SK-N-SH treated with all-trans-retinoic acid at 6 μM for 48 hours (cell line): ENCODE results near the gene NADSYN1.

Source experiments
- ARNTL ChIP-seq: fragments of 450-650 bp; formaldehyde crosslinking; IDR thresholded peaks from 2 replicates; pipeline ENCODE4 v1.5.0; 2020; ENCODE audit warnings: low read depth, mild to moderate bottlenecking, moderate library complexity, borderline replicate concordance
- CSDC2 ChIP-seq: fragments of 250-450 bp; sonication (Bioruptor Pico); IDR thresholded peaks from 2 replicates; pipeline ENCODE4 v1.5.0; 2020; ENCODE audit warnings: mild to moderate bottlenecking, moderate library complexity
- ESRRG ChIP-seq: fragments of 250-450 bp; sonication (Bioruptor Pico); IDR thresholded peaks from 2 replicates; pipeline ENCODE4 v1.6.1; 2021; ENCODE audit warnings: mild to moderate bottlenecking
- GLIS3 ChIP-seq: fragments of 250-450 bp; sonication (Bioruptor Pico); IDR thresholded peaks from 2 replicates; pipeline ENCODE4 v1.5.0; 2020; ENCODE audit warnings: mild to moderate bottlenecking, moderate library complexity
- ISL1 ChIP-seq: fragments of 250-450 bp; sonication (Bioruptor Pico); IDR thresholded peaks from 2 replicates; pipeline ENCODE4 v2.1.2; 2022; ENCODE audit warnings: mild to moderate bottlenecking, moderate library complexity
- RARB ChIP-seq: fragments of 250-450 bp; sonication (Bioruptor Pico); IDR thresholded peaks from 2 replicates; pipeline ENCODE4 v1.8.0; 2021; ENCODE audit warnings: mild to moderate bottlenecking, moderate library complexity
- SNAI2 ChIP-seq: fragments of 250-450 bp; sonication (Bioruptor Pico); IDR thresholded peaks from 2 replicates; pipeline ENCODE4 v1.5.0; 2020; ENCODE audit warnings: mild to moderate bottlenecking, moderate library complexity
- TCF4 ChIP-seq: fragments of 250-450 bp; sonication (Bioruptor Pico); IDR thresholded peaks from 2 replicates; pipeline ENCODE4 v1.8.0; 2021; ENCODE audit warnings: mild to moderate bottlenecking, moderate library complexity, borderline replicate concordance
- ZFP30 ChIP-seq: fragments of 450-650 bp; formaldehyde crosslinking; IDR thresholded peaks from 2 replicates; pipeline ENCODE4 v1.5.0; 2022; ENCODE audit warnings: mild to moderate bottlenecking, moderate library complexity
- ZNF70 ChIP-seq: fragments of 450-650 bp; formaldehyde crosslinking; IDR thresholded peaks from 2 replicates; pipeline ENCODE4 v1.5.0; 2020; ENCODE audit warnings: mild to moderate bottlenecking, moderate library complexity
- TF ChIP-seq, protein P1 (sequence below): fragments of 250-450 bp; sonication (Bioruptor Pico); IDR thresholded peaks from 2 replicates; pipeline ENCODE4 v1.5.1; 2021; ENCODE audit warnings: mild to moderate bottlenecking, moderate library complexity
- TF ChIP-seq, protein P2 (sequence below): fragments of 250-450 bp; sonication (Bioruptor Pico); IDR thresholded peaks from 2 replicates; pipeline ENCODE4 v1.8.0; 2021; ENCODE audit warnings: low read depth, mild to moderate bottlenecking, moderate library complexity, borderline replicate concordance
- TF ChIP-seq, protein P3 (sequence below): fragments of 250-450 bp; sonication (Bioruptor Pico); IDR thresholded peaks from 2 replicates; pipeline ENCODE4 v1.5.1; 2020; ENCODE audit warnings: low read depth, mild to moderate bottlenecking, moderate library complexity
- TF ChIP-seq, protein P4 (sequence below): fragments of 250-450 bp; sonication (Bioruptor Pico); IDR thresholded peaks from 2 replicates; pipeline ENCODE4 v1.8.0; 2020; ENCODE audit warnings: mild to moderate bottlenecking, moderate library complexity, borderline replicate concordance

DNA sequence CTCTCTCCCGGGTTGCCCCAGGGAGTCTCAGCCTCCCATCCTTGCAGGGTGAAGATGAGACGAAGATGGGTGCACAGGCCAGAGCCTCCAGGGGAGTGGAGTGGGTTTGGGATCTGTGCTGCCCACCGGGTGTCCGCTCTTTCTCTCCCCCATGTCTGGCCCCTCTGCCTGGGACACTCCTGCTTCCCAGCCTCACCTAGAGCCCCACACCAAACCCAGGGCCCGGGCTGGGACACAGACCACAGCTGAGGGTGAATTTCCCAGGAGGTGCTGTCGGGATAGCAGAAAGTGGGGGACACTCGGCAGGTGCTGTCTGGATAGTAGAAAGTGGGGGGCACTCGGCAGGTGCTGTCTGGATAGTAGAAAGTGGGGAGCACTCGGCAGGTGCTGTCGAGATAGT is 49.0 kb downstream of the NADSYN1 start:
- TF ChIP-seq ZFP30 (CRISPR knock-in tag) = no peak
- no peak for TF ChIP-seq RARB (CRISPR knock-in tag)
- TF ChIP-seq, protein P1, sequence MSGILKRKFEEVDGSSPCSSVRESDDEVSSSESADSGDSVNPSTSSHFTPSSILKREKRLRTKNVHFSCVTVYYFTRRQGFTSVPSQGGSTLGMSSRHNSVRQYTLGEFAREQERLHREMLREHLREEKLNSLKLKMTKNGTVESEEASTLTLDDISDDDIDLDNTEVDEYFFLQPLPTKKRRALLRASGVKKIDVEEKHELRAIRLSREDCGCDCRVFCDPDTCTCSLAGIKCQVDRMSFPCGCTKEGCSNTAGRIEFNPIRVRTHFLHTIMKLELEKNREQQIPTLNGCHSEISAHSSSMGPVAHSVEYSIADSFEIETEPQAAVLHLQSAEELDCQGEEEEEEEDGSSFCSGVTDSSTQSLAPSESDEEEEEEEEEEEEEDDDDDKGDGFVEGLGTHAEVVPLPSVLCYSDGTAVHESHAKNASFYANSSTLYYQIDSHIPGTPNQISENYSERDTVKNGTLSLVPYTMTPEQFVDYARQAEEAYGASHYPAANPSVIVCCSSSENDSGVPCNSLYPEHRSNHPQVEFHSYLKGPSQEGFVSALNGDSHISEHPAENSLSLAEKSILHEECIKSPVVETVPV (CRISPR knock-in tag) = no peak
- TF ChIP-seq, protein P2, sequence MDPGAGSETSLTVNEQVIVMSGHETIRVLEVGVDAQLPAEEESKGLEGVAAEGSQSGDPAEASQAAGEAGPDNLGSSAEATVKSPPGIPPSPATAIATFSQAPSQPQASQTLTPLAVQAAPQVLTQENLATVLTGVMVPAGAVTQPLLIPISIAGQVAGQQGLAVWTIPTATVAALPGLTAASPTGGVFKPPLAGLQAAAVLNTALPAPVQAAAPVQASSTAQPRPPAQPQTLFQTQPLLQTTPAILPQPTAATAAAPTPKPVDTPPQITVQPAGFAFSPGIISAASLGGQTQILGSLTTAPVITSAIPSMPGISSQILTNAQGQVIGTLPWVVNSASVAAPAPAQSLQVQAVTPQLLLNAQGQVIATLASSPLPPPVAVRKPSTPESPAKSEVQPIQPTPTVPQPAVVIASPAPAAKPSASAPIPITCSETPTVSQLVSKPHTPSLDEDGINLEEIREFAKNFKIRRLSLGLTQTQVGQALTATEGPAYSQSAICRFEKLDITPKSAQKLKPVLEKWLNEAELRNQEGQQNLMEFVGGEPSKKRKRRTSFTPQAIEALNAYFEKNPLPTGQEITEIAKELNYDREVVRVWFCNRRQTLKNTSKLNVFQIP (CRISPR knock-in tag) = no peak
- TF ChIP-seq ZNF70 = no peak
- TF ChIP-seq, protein P3, sequence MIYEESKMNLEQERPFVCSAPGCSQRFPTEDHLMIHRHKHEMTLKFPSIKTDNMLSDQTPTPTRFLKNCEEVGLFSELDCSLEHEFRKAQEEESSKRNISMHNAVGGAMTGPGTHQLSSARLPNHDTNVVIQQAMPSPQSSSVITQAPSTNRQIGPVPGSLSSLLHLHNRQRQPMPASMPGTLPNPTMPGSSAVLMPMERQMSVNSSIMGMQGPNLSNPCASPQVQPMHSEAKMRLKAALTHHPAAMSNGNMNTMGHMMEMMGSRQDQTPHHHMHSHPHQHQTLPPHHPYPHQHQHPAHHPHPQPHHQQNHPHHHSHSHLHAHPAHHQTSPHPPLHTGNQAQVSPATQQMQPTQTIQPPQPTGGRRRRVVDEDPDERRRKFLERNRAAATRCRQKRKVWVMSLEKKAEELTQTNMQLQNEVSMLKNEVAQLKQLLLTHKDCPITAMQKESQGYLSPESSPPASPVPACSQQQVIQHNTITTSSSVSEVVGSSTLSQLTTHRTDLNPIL = no peak
- TF ChIP-seq ESRRG = no peak
- no peak for TF ChIP-seq GLIS3 (CRISPR knock-in tag)
- TF ChIP-seq, protein P4, sequence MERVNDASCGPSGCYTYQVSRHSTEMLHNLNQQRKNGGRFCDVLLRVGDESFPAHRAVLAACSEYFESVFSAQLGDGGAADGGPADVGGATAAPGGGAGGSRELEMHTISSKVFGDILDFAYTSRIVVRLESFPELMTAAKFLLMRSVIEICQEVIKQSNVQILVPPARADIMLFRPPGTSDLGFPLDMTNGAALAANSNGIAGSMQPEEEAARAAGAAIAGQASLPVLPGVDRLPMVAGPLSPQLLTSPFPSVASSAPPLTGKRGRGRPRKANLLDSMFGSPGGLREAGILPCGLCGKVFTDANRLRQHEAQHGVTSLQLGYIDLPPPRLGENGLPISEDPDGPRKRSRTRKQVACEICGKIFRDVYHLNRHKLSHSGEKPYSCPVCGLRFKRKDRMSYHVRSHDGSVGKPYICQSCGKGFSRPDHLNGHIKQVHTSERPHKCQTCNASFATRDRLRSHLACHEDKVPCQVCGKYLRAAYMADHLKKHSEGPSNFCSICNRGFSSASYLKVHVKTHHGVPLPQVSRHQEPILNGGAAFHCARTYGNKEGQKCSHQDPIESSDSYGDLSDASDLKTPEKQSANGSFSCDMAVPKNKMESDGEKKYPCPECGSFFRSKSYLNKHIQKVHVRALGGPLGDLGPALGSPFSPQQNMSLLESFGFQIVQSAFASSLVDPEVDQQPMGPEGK (CRISPR knock-in tag) = no peak
- no peak for TF ChIP-seq CSDC2 (CRISPR knock-in tag)
- TF ChIP-seq ISL1 = no peak
- TF ChIP-seq SNAI2 (CRISPR knock-in tag) = no peak
- TF ChIP-seq TCF4 (CRISPR knock-in tag) = no peak
- no peak for TF ChIP-seq ARNTL (CRISPR knock-in tag)
